MM.1S (cell line): ENCODE results near the gene COPS2.

ENCODE experiments used
- EZH2 ChIP-seq: fragments of 300-600 bp; sonication (generic); optimal IDR thresholded peaks from 2 replicates; pipeline ENCODE3; 2017; ENCODE audit warnings: low read depth, mild to moderate bottlenecking, antibody characterized with exemption, low read length, mixed read lengths
- EZH2phosphoT487 ChIP-seq: fragments of 300-600 bp; sonication (generic); IDR thresholded peaks from 2 replicates; pipeline ENCODE4 v1.6.1; 2018; ENCODE audit warnings: antibody characterized with exemption, low read length
- TF ChIP-seq, protein P1 (sequence below): fragments of 300-600 bp; sonication (generic); IDR thresholded peaks from 2 replicates; pipeline ENCODE4 v1.5.1; 2016; ENCODE audit warnings: antibody characterized with exemption, low read length, mixed read lengths

DNA sequence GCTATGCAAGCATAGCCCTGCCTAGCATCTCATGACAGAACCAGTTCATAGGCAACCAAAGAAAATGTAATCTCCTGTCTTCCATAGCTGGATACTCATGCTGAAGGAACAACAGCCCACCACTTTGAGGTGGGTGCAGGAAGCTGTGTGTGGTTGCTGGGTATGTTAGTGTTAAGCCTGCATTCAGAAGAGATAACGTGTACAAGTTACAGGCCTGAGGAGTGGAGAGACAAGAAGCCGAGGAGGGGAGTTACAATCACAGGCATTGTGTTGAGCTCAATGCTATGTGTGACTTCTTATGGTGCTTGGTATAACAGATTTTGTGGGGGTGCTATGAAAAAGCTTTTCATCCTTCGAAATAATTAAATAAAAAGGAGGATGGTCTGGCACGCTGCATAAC lies 66.4 kb downstream of the COPS2 start:
- TF ChIP-seq, protein P1, sequence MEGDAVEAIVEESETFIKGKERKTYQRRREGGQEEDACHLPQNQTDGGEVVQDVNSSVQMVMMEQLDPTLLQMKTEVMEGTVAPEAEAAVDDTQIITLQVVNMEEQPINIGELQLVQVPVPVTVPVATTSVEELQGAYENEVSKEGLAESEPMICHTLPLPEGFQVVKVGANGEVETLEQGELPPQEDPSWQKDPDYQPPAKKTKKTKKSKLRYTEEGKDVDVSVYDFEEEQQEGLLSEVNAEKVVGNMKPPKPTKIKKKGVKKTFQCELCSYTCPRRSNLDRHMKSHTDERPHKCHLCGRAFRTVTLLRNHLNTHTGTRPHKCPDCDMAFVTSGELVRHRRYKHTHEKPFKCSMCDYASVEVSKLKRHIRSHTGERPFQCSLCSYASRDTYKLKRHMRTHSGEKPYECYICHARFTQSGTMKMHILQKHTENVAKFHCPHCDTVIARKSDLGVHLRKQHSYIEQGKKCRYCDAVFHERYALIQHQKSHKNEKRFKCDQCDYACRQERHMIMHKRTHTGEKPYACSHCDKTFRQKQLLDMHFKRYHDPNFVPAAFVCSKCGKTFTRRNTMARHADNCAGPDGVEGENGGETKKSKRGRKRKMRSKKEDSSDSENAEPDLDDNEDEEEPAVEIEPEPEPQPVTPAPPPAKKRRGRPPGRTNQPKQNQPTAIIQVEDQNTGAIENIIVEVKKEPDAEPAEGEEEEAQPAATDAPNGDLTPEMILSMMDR: no peak
- TF ChIP-seq EZH2phosphoT487: no peak
- TF ChIP-seq EZH2: no peak
